PC-9 (cell line): ENCODE data around the gene ZNRF1.

Experiments used
- EZH2 ChIP-seq: fragments of 200-600 bp; sonication (generic); IDR thresholded peaks from 2 replicates; pipeline ENCODE4 v1.8.0; 2017; ENCODE audit warnings: antibody characterized with exemption, low read depth
- TF ChIP-seq, protein P1 (sequence below): fragments of 200-600 bp; sonication (generic); conservative IDR thresholded peaks from 2 replicates; pipeline ENCODE4 v1.6.1; 2017; ENCODE audit warnings: mixed run types, antibody characterized with exemption, mild to moderate bottlenecking, moderate library complexity

DNA sequence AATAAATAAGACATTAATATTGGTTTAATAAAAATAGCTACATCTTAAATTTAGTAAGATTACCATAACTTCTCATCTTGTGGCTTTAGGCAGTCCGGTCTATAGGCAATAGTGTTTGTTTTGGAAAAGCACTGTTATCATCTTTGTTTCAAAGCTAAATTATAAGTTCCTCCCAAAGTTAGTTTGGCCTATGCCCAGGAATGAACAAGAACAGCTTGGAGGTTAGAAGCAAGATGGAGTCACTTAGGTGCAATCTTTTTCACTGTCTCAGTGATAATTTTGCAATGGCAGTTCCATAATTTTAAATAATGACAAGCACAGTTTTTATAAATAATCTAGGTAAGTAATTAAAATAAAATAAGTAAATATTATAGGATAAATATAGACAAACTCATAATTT, 123.8 kb downstream of the ZNRF1 start:
- TF ChIP-seq, protein P1, sequence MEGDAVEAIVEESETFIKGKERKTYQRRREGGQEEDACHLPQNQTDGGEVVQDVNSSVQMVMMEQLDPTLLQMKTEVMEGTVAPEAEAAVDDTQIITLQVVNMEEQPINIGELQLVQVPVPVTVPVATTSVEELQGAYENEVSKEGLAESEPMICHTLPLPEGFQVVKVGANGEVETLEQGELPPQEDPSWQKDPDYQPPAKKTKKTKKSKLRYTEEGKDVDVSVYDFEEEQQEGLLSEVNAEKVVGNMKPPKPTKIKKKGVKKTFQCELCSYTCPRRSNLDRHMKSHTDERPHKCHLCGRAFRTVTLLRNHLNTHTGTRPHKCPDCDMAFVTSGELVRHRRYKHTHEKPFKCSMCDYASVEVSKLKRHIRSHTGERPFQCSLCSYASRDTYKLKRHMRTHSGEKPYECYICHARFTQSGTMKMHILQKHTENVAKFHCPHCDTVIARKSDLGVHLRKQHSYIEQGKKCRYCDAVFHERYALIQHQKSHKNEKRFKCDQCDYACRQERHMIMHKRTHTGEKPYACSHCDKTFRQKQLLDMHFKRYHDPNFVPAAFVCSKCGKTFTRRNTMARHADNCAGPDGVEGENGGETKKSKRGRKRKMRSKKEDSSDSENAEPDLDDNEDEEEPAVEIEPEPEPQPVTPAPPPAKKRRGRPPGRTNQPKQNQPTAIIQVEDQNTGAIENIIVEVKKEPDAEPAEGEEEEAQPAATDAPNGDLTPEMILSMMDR, result no peak
- TF ChIP-seq EZH2, result no peak
